ENCODE results near the gene DUS1L.

Gene DUS1L

GRCh38 chr17:82072827-82073226 is 7.2 kb upstream of the DUS1L start:
- no peak for TF ChIP-seq JUND (IDR thresholded peaks at IDR 0.05; ENCODE audit: low read depth)
- DNase-seq (ENCODE audit: low read depth in 1 of 2, low spot score in 1 of 2) = no peak
- in situ Hi-C loops (cut with HindIII; ENCODE audit: low pct_unique_long_range_greater_than_20kb, low sequenced_read_pairs) = no loop called here

- in situ Hi-C loops (cut with HindIII; ENCODE audit: low pct_unique_long_range_greater_than_20kb, low sequenced_read_pairs) = no loop called here
- TF ChIP-seq JUND (IDR thresholded peaks at IDR 0.05; ENCODE audit: low read depth) = no peak
- DNase-seq (ENCODE audit: low read depth in 1 of 2, low spot score in 1 of 2) = no peak
Observed at GRCh38 chr17:82070611-82071010, 5.0 kb upstream of the DUS1L start.

GRCh38 chr17:82065193-82065637 is 389 bp downstream of the DUS1L start:
- no peak for TF ChIP-seq JUND (IDR thresholded peaks at IDR 0.05; ENCODE audit: low read depth)
- peak; percentile 49 to 64 for DNase-seq (ENCODE audit: low read depth in 1 of 2, low spot score in 1 of 2)
- in situ Hi-C loops (cut with HindIII; ENCODE audit: low pct_unique_long_range_greater_than_20kb, low sequenced_read_pairs) = no loop called here

GRCh38 chr17:82064433-82065192 is 991 bp downstream of the DUS1L start:
- in situ Hi-C loops (cut with HindIII; ENCODE audit: low pct_unique_long_range_greater_than_20kb, low sequenced_read_pairs) = no loop called here
- no peak for TF ChIP-seq JUND (IDR thresholded peaks at IDR 0.05; ENCODE audit: low read depth)
- no peak for DNase-seq (ENCODE audit: low read depth in 1 of 2, low spot score in 1 of 2)

- peak in 1 of 2 experiments; percentile 54 for DNase-seq (ENCODE audit: low read depth in 1 of 2, low spot score in 1 of 2)
- in situ Hi-C loops (cut with HindIII; ENCODE audit: low pct_unique_long_range_greater_than_20kb, low sequenced_read_pairs) = no loop called here
- no peak for TF ChIP-seq JUND (IDR thresholded peaks at IDR 0.05; ENCODE audit: low read depth)
Observed at GRCh38 chr17:82063424-82064415, 1.9 kb downstream of the DUS1L start.

GRCh38 chr17:82062984-82063368 is 2.6 kb downstream of the DUS1L start:
- in situ Hi-C loops (cut with HindIII; ENCODE audit: low pct_unique_long_range_greater_than_20kb, low sequenced_read_pairs) = no loop called here
- no peak for TF ChIP-seq JUND (IDR thresholded peaks at IDR 0.05; ENCODE audit: low read depth)
- no peak for DNase-seq (ENCODE audit: low read depth in 1 of 2, low spot score in 1 of 2)

GRCh38 chr17:82062076-82062983 is 3.3 kb downstream of the DUS1L start:
- no peak for TF ChIP-seq JUND (IDR thresholded peaks at IDR 0.05; ENCODE audit: low read depth)
- DNase-seq (ENCODE audit: low read depth in 1 of 2, low spot score in 1 of 2) = no peak
- in situ Hi-C loops (cut with HindIII; ENCODE audit: low pct_unique_long_range_greater_than_20kb, low sequenced_read_pairs) = no loop called here

- no peak for DNase-seq (ENCODE audit: low read depth in 1 of 2, low spot score in 1 of 2)
Observed at GRCh38 chr17:82061047-82061925, 4.3 kb downstream of the DUS1L start.

GRCh38 chr17:82060614-82061013 is 5.0 kb downstream of the DUS1L start:
- in situ Hi-C loops (cut with HindIII; ENCODE audit: low pct_unique_long_range_greater_than_20kb, low sequenced_read_pairs) = no loop called here

More at GRCh38 chr17:82061047-82061925, 4.3 kb downstream of the DUS1L start:
- in situ Hi-C loops (cut with HindIII; ENCODE audit: low pct_unique_long_range_greater_than_20kb, low sequenced_read_pairs) = no loop called here
- no peak for TF ChIP-seq JUND (IDR thresholded peaks at IDR 0.05; ENCODE audit: low read depth)

GRCh38 chr17:82060001-82060380 is 5.6 kb downstream of the DUS1L start:
- in situ Hi-C loops (cut with HindIII; ENCODE audit: low pct_unique_long_range_greater_than_20kb, low sequenced_read_pairs) = no loop called here
- DNase-seq (ENCODE audit: low read depth in 1 of 2, low spot score in 1 of 2) = no peak
- TF ChIP-seq JUND (IDR thresholded peaks at IDR 0.05; ENCODE audit: low read depth) = no peak

More at GRCh38 chr17:82060614-82061013, 5.0 kb downstream of the DUS1L start:
- no peak for TF ChIP-seq JUND (IDR thresholded peaks at IDR 0.05; ENCODE audit: low read depth)
- no peak for DNase-seq (ENCODE audit: low read depth in 1 of 2, low spot score in 1 of 2)

- no peak for TF ChIP-seq JUND (IDR thresholded peaks at IDR 0.05; ENCODE audit: low read depth)
- no peak for DNase-seq (ENCODE audit: low read depth in 1 of 2, low spot score in 1 of 2)
- in situ Hi-C loops (cut with HindIII; ENCODE audit: low pct_unique_long_range_greater_than_20kb, low sequenced_read_pairs) = no loop called here
Observed at GRCh38 chr17:82059272-82060000, 6.2 kb downstream of the DUS1L start.

Measured in T47D (cell line).